Esophagus muscularis mucosa (tissue), 4 donors: ENCODE results near the gene EXOC3L4.

ENCODE experiments used
- CTCF ChIP-seq, 3 experiments: fragments of 200-600 bp in 2 of 3; fragments of 450-650 bp in 1 of 3; sonication (generic) in 2 of 3; IDR thresholded peaks; one replicate each; pipeline ENCODE4 v1.5.1; 2017 to 2019; ENCODE audit warnings: antibody characterized with exemption in 3 of 3, mild to moderate bottlenecking in 2 of 3, moderate library complexity in 1 of 3
- EP300 ChIP-seq: sonication (generic); formaldehyde crosslinking; IDR thresholded peaks from one replicate; pipeline ENCODE4 v1.6.1; 2017; ENCODE audit warnings: antibody characterized with exemption
- POLR2A ChIP-seq: fragments of 450-650 bp; IDR thresholded peaks from one replicate; pipeline ENCODE4 v1.6.1; 2017; ENCODE audit warnings: antibody characterized with exemption, moderate library complexity, mild to moderate bottlenecking, low read depth
- POLR2AphosphoS5 ChIP-seq, 2 donors: sonication (generic); formaldehyde crosslinking; IDR thresholded peaks; one replicate each; pipeline ENCODE4 v1.6.1; 2017; ENCODE audit warnings: antibody characterized with exemption in 2 of 2

GRCh38 chr14:103121121-103121845 is 26.8 kb downstream of the EXOC3L4 start:
- TF ChIP-seq CTCF (IDR thresholded peaks at IDR 0.05) (no peak), POLR2A (no peak), POLR2AphosphoS5 (IDR thresholded peaks at IDR 0.05) (no peak), EP300 (no peak)
